GM12878 (cell line): ENCODE measurements around the gene GMPPA. TPM values are rescaled to one million over a fixed set of nuclear protein-coding genes. Genes with fewer than 3 reads are reported as not detected.

ENCODE experiments used
- ATAC-seq: fragments of 200-7000 bp; cut with Tn5 transposase; 3 replicates; pipeline ENCODE4 v1.9.1; 2020; ENCODE audit warnings: mild to moderate bottlenecking, moderate library complexity
- BruUV-seq: library from RNA; stranded (reverse); fragments of 400-500 nt; replicated peaks from 2 replicates; lab custom pipeline; 2021; lab: Mats Ljungman, UMichigan
- CTCF ChIA-PET: fragments of 300-600 bp; sonication (Branson Sonifier 250); formaldehyde crosslinking; extraction: SDS; loops from one replicate; lab custom pipeline; 2021; ENCODE audit warnings: inconsistent platforms; lab: Yijun Ruan, JAX
- POLR2A ChIA-PET: fragments of 350-600 bp; formaldehyde crosslinking; extraction: SDS; loops from one replicate; lab custom pipeline; 2021; ENCODE audit warnings: inconsistent platforms; lab: Charles Lee
- RAD21 ChIA-PET: fragments of 300-600 bp; sonication (Branson Sonifier 250); formaldehyde crosslinking; loops from one replicate; lab custom pipeline; 2023; ENCODE audit warnings: antibody characterized with exemption; ENCODE audit not compliant: unreplicated experiment; lab: Charles Lee
- SMC1A ChIA-PET: fragments of 300-600 bp; sonication (Branson Sonifier 250); formaldehyde crosslinking; loops from one replicate; lab custom pipeline; 2023; ENCODE audit not compliant: unreplicated experiment, uncharacterized antibody; lab: Charles Lee
- DNase-seq: peaks from one replicate; pipeline ENCODE4 v3.0.0-alpha.2; 2011; ENCODE audit warnings: low read depth, low spot score
- FAIRE-seq: peaks from 3 replicates; lab custom pipeline; 2011; peaks lifted over from hg19 to GRCh38; lab: Jason Lieb, UNC
- H2AFZ ChIP-seq: 2 replicates; pipeline ENCODE4 v1.6.0; 2011; ENCODE audit warnings: low read depth, low read length, control low read depth; ENCODE audit not compliant: control insufficient read depth
- H3K27ac ChIP-seq: 2 replicates; pipeline ENCODE4 v1.5.1; 2011; ENCODE audit warnings: control low read depth; ENCODE audit not compliant: control insufficient read depth, insufficient read depth
- H3K27me3 ChIP-seq, 2 experiments: replicated peaks in 1 of 2; 2 replicates each; pipeline versions ENCODE4 v1.6.0 to v1.6.1; 2011; ENCODE audit warnings: low read length in 1 of 2; ENCODE audit not compliant: control insufficient read depth in 2 of 2, insufficient read depth in 2 of 2
- H3K36me3 ChIP-seq, 2 experiments: 2 replicates each; pipeline ENCODE4 v1.5.1; 2011; ENCODE audit warnings: low read length in 1 of 2; ENCODE audit not compliant: control insufficient read depth in 2 of 2, insufficient read depth in 2 of 2
- H3K4me1 ChIP-seq: 2 replicates; pipeline ENCODE4 v1.6.1; 2011; ENCODE audit warnings: mild to moderate bottlenecking, low read length, moderate library complexity, mixed read lengths; ENCODE audit not compliant: control insufficient read depth, insufficient read depth
- H3K4me2 ChIP-seq: 2 replicates; pipeline ENCODE4 v1.6.0; 2011; ENCODE audit warnings: control low read depth; ENCODE audit not compliant: control insufficient read depth, insufficient read depth
- H3K4me3 ChIP-seq: fragments of 200-600 bp; sonication (generic); 2 replicates; pipeline ENCODE4 v1.5.1; 2016
- H3K79me2 ChIP-seq: 2 replicates; pipeline ENCODE4 v1.6.0; 2011; ENCODE audit warnings: low read length; ENCODE audit not compliant: control insufficient read depth, insufficient read depth
- H3K9ac ChIP-seq: 2 replicates; pipeline ENCODE4 v1.8.0; 2011; ENCODE audit warnings: low read length, control low read depth, mixed read lengths; ENCODE audit not compliant: control insufficient read depth, insufficient read depth
- H3K9me3 ChIP-seq: replicated peaks from 3 replicates; pipeline ENCODE4 v1.5.1; 2011; ENCODE audit warnings: mild to moderate bottlenecking, low read length; ENCODE audit not compliant: control insufficient read depth, insufficient read depth
- H4K20me1 ChIP-seq: 2 replicates; pipeline ENCODE4 v1.6.0; 2011; ENCODE audit not compliant: control insufficient read depth, insufficient read depth
- ATF2 ChIP-seq: IDR thresholded peaks from 2 replicates; pipeline ENCODE4 v1.6.1; 2012; ENCODE audit warnings: low read length, inconsistent platforms
- BACH1 ChIP-seq: fragments of 450-650 bp; IDR thresholded peaks from 2 replicates; pipeline ENCODE4 v1.6.1; 2017; ENCODE audit warnings: mild to moderate bottlenecking, borderline replicate concordance
- BCL11A ChIP-seq: IDR thresholded peaks from 2 replicates; pipeline ENCODE4 v1.6.1; 2011; ENCODE audit warnings: low read depth, low read length
- BCL3 ChIP-seq: IDR thresholded peaks from 2 replicates; pipeline ENCODE4 v1.6.1; 2011; ENCODE audit warnings: borderline replicate concordance, low read depth, mild to moderate bottlenecking, moderate library complexity, low read length; ENCODE audit not compliant: insufficient read depth, poor library complexity, severe bottlenecking
- CBX5 ChIP-seq: sonication (generic); IDR thresholded peaks from 2 replicates; pipeline ENCODE4 v1.6.1; 2016; ENCODE audit warnings: low read depth, moderate library complexity, mild to moderate bottlenecking, inconsistent platforms
- CTCF ChIP-seq, 3 experiments: IDR thresholded peaks in 2 of 3; conservative IDR thresholded peaks in 1 of 3; 2 replicates each; pipeline ENCODE4 v1.5.1; 2011; ENCODE audit warnings: low read depth in 3 of 3, low read length in 3 of 3, mild to moderate bottlenecking in 3 of 3, control low read depth in 2 of 3, moderate library complexity in 2 of 3, inconsistent platforms in 1 of 3, mixed read lengths in 1 of 3; ENCODE audit not compliant: control insufficient read depth in 2 of 3, insufficient read depth in 1 of 3; ENCODE audit errors: extremely low read depth in 1 of 3
- EED ChIP-seq: sonication (generic); IDR thresholded peaks from 2 replicates; pipeline ENCODE4 v1.6.1; 2016; ENCODE audit warnings: antibody characterized with exemption, low read depth
- FOXK2 ChIP-seq: fragments of 450-650 bp; IDR thresholded peaks from 2 replicates; pipeline ENCODE4 v1.6.1; 2017; ENCODE audit warnings: mild to moderate bottlenecking, moderate library complexity
- FOXM1 ChIP-seq: IDR thresholded peaks from 2 replicates; pipeline ENCODE4 v1.6.1; 2012; ENCODE audit warnings: low read depth, mild to moderate bottlenecking, inconsistent platforms, low read length, moderate library complexity
- HDAC2 ChIP-seq: fragments of 200-600 bp; sonication (generic); IDR thresholded peaks from 2 replicates; pipeline ENCODE4 v1.6.1; 2017
- HSF1 ChIP-seq: fragments of 150-350 bp; IDR thresholded peaks from 2 replicates; pipeline ENCODE4 v1.6.1; 2014; ENCODE audit warnings: mild to moderate bottlenecking, low read depth, low read length
- NFIC ChIP-seq: IDR thresholded peaks from 2 replicates; pipeline ENCODE4 v1.6.1; 2012; ENCODE audit warnings: low read depth, mild to moderate bottlenecking, inconsistent platforms, low read length, moderate library complexity
- PAX5 ChIP-seq: IDR thresholded peaks from 2 replicates; pipeline ENCODE4 v1.6.1; 2011; ENCODE audit warnings: low read depth, low read length, borderline replicate concordance
- PKNOX1 ChIP-seq: fragments of 450-650 bp; IDR thresholded peaks from 2 replicates; pipeline ENCODE4 v1.6.1; 2016; ENCODE audit warnings: mild to moderate bottlenecking
- SPI1 ChIP-seq: IDR thresholded peaks from 2 replicates; pipeline ENCODE4 v1.6.1; 2011; ENCODE audit warnings: low read depth, mild to moderate bottlenecking, low read length, moderate library complexity, borderline replicate concordance; ENCODE audit not compliant: insufficient read depth
- ZBED1 ChIP-seq: IDR thresholded peaks from 2 replicates; pipeline ENCODE4 v1.6.1; 2016; ENCODE audit warnings: borderline replicate concordance
- WGBS: methylation state at CpG from one replicate; pipeline ENCODE4 v1.1.6; 2016; ENCODE audit warnings: low lambda C conversion rate; ENCODE audit not compliant: insufficient replicate concordance, insufficient coverage; ENCODE audit errors: missing lambda C conversion rate; 5-methylcytosine and 5-hydroxymethylcytosine counted together
- in situ Hi-C: fragments of 300-500 bp; cut with MboI; formaldehyde crosslinking; loops from 9 replicates; pipeline ENCODE4 v1.14.3; 2018; ENCODE audit warnings: mixed read lengths
- intact Hi-C: fragments of 100-400 bp; cut with micrococcal nuclease; formaldehyde crosslinking; loops from one replicate; pipeline ENCODE4 v1.14.2; 2022; ENCODE audit not compliant: unreplicated experiment
- polyA plus RNA-seq, 11 experiments: library from polyadenylated mRNA; depleted of rRNA in 4 of 11; unstranded in 6 of 11; stranded (reverse) in 5 of 11; fragments of >200 nt; fragmentation: Nextera tagmentation in 4 of 11; fragmentation: Illumina TruSeq in 1 of 11; extraction: Ambion mirVana in 4 of 11; extraction: Trizol in 1 of 11; gene quantifications; 1 replicate in 1 of 11; 2 replicates in 10 of 11; pipeline versions ENCODE4 v1.2.1 to v1.2.3, GENCODE V29; 2011 to 2016; ENCODE audit warnings: inconsistent platforms in 2 of 11, missing spikeins in 2 of 11, low read depth in 1 of 11
- total RNA-seq, 4 experiments: library from RNA; depleted of rRNA in 3 of 4; stranded (reverse); fragments of >200 nt in 3 of 4; fragmentation: Illumina TruSeq in 1 of 4; extraction: Trizol in 1 of 4; gene quantifications; 2 replicates each; pipeline versions ENCODE4 v1.2.1 to v1.2.3, GENCODE V29; 2013 to 2021

Gene GMPPA
- total and polyA plus RNA-seq, 10 of the 15 experiments (the other 5 are each of a cell fraction or from before 2014, with no cell fraction given): 1.9 to 83.2 (median 45.0) TPM

GRCh38 chr2:219519526-219519916 is 20.8 kb downstream of the GMPPA start:
- H3K4me2 ChIP-seq: no peak overlapping the region
- intact Hi-C loops: no loop called here
- H3K36me3 ChIP-seq: no peaks in the 10 kb centered on the region
- no peak overlapping the region for H3K4me3 ChIP-seq
- no peak for ATAC-seq
- DNase-seq: no peak
- H2AFZ ChIP-seq: no peak overlapping the region
- no peaks in the 10 kb centered on the region for H3K9me3 ChIP-seq
- no peak for FAIRE-seq
- H3K9ac ChIP-seq: no peak overlapping the region
- no peaks in the 10 kb centered on the region for H4K20me1 ChIP-seq
- H3K4me1 ChIP-seq: no peaks in the 10 kb centered on the region
- no peak for TF ChIP-seq PAX5
- no peak for TF ChIP-seq CTCF (IDR thresholded peaks at IDR 0.05 in 2 of 3, conservative IDR thresholded peaks at IDR 0.05 in 1 of 3; ENCODE audit: control insufficient read depth in 2 of 3, extremely low read depth in 1 of 3, insufficient read depth in 1 of 3, low read depth in 3 of 3, low read length in 3 of 3)
- TF ChIP-seq FOXK2: no peak
- TF ChIP-seq ZBED1: no peak
- TF ChIP-seq BACH1: no peak
- no peak for TF ChIP-seq CBX5
- no peak for TF ChIP-seq SPI1
- no peak for TF ChIP-seq ATF2
- TF ChIP-seq NFIC: no peak
- no peak for TF ChIP-seq HDAC2
- no peak for TF ChIP-seq BCL3
- no peak for TF ChIP-seq EED
- no peak for TF ChIP-seq FOXM1
- no peak for TF ChIP-seq PKNOX1
- no peak for TF ChIP-seq HSF1
- no peak for TF ChIP-seq BCL11A
- no TSS peak for BruUV-seq
- SMC1A ChIA-PET: interaction anchor here (1.6 kb wide), 1 partner anchor 10 kb away, joined by 5 read pairs; no protein-coding TSS in a partner anchor
- H3K79me2 ChIP-seq: no peaks in the 10 kb centered on the region
- RAD21 ChIA-PET: interaction anchor here (1.0 to 1.2 kb wide), 2 partner anchors 10 to 21 kb away, joined by 3 read pairs; partner anchors contain the start of gene GMPPA
- CTCF ChIA-PET: interaction anchor here (1.7 to 2.3 kb wide), 2 partner anchors 10 to 24 kb away, joined by 5 to 9 read pairs; no protein-coding TSS in a partner anchor
- peaks cover 11 to 17% of the 10 kb centered on the region in 2 experiments for H3K27me3 ChIP-seq
- POLR2A ChIA-PET: no interaction called here
- H3K27ac ChIP-seq: no peak overlapping the region
- WGBS: 46% methylated on average over 9 of the region's 9 CpGs
- in situ Hi-C loops: no loop called here
